GM21825 (cell line): ENCODE results near the gene PCDHGA5.
"Not testable (repeated sequence)": the region's sequence is repeated elsewhere in the genome, so short reads cannot be mapped to it uniquely, and the experiment has no call there.

Experiments
- ATAC-seq: cut with Tn5 transposase; IDR thresholded peaks from one replicate; pipeline ENCODE4 v1.9.1; 2021; ENCODE audit warnings: mild to moderate bottlenecking, moderate library complexity; ENCODE audit not compliant: unreplicated experiment

Gene PCDHGA5

DNA sequence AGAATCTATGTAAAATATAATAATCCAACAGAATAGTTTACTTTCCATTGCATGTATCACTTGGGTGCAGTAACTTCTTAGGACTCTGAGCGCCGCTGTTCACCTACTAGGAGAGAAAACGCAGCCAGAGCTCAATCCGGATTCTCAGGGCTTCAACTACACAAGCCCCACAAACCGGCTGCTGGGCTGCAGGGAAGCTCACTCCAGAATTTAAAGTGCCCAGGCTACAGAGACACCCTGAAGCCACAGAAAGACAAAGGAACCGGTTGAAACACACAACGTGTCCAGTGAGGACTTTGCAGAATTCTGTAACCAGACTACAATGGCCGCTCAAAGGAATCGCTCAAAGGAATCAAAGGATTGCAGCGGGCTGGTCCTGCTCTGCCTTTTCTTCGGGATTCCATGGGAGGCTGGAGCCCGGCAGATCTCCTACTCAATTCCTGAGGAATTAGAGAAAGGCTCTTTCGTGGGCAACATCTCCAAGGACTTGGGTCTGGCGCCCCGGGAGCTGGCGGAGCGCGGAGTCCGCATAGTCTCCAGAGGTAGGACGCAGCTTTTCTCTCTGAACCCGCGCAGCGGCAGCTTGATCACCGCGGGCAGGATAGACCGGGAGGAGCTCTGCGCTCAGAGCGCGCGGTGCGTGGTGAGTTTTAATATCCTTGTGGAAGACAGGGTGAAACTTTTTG lies 49.0 kb downstream of the PCDHGA5 start, which contains the start of gene PCDHGA10:
Gene PCDHGA10, plus strand, starts transcription at position 134 of the 686 bp plus-strand sequence. Its CDS starts 189 bp downstream, at position 323.
- peak; percentile 66 for ATAC-seq

DNA sequence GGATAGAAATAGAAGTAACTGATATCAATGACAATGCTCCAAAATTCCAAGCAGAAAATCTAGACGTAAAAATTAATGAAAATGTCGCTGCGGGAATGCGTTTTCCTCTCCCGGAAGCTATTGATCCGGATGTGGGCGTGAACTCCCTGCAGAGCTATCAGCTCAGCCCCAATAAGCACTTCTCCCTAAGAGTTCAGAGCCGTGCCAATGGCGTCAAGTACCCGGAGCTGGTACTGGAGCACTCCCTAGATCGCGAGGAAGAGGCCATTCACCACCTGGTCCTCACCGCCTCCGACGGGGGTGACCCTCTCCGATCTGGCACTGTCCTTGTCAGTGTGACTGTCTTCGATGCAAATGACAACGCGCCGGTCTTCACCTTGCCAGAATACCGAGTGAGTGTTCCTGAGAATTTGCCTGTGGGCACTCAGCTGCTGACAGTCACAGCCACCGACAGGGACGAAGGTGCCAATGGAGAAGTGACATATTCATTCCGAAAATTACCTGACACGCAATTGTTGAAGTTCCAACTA lies 49.6 kb downstream of the PCDHGA5 start:
- no peak for ATAC-seq

DNA sequence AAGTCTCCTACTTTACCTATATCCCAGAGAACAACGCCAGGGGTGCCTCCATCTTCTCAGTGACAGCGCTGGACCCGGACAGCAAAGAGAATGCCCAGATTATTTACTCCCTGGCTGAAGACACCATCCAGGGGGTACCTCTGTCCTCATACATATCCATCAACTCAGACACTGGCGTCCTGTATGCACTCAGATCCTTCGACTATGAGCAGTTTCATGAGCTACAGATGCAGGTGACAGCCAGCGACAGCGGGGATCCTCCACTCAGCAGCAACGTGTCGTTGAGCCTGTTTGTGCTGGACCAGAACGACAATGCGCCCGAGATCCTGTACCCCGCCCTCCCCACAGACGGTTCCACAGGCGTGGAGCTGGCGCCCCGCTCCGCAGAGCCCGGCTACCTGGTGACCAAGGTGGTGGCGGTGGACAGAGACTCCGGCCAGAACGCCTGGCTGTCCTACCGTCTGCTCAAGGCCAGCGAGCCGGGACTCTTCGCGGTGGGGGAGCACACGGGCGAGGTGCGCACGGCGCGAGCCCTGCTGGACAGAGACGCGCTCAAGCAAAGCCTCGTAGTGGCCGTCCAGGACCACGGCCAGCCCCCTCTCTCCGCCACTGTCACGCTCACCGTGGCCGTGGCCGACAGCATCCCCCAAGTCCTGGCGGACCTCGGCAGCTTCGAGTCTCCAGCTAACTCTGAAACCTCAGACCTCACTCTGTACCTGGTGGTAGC lies 50.7 kb downstream of the PCDHGA5 start:
- not testable (repeated sequence) for ATAC-seq

DNA sequence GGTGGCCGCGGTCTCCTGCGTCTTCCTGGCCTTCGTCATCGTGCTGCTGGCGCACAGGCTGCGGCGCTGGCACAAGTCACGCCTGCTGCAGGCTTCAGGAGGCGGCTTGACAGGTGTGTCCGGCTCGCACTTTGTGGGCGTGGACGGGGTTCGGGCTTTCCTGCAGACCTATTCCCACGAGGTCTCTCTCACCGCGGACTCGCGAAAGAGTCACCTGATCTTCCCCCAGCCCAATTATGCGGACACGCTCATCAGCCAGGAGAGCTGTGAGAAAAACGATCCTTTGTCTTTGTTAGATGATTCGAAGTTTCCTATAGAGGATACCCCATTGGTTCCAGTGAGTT lies 51.3 kb downstream of the PCDHGA5 start:
- ATAC-seq, result not testable (repeated sequence)
